ENCODE data around the gene SMPDL3B.

SMPDL3B gene

DNA sequence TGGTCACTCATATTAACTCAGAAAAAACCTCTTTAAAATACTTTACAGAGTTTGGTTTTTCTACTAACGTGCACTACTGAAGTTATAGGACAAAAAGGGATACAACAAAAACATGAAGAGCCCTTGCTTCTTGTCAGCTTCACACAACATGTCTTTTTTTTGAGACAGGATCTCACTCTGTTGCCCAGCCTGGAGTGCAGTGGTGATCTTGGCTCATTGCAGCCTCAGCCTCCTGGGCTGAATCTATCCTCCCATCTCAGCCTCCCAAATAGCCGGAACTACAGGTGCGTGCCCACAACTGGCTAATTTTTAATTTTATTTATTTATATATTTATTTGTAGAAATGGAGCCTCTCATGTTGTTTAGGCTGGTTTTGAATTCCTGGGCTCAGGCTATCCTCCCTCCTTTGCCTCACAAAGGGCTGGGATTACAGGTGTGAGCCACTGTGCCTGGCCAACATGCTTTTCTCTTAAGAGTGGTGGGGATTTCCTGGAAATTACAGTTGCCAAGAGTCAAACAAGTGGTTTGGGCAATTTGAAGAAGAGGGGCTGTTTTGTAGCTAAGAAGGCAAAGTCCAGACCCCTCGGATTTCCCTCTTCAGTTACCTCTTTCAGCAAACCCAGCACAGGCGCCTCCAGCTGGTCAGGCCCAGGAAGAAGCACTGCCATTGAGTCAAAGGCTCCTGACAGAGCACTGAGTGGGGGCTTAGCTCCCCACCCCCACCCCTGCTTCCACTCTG lies 6.4 kb upstream of the SMPDL3B start:
- TF ChIP-seq, protein P1, sequence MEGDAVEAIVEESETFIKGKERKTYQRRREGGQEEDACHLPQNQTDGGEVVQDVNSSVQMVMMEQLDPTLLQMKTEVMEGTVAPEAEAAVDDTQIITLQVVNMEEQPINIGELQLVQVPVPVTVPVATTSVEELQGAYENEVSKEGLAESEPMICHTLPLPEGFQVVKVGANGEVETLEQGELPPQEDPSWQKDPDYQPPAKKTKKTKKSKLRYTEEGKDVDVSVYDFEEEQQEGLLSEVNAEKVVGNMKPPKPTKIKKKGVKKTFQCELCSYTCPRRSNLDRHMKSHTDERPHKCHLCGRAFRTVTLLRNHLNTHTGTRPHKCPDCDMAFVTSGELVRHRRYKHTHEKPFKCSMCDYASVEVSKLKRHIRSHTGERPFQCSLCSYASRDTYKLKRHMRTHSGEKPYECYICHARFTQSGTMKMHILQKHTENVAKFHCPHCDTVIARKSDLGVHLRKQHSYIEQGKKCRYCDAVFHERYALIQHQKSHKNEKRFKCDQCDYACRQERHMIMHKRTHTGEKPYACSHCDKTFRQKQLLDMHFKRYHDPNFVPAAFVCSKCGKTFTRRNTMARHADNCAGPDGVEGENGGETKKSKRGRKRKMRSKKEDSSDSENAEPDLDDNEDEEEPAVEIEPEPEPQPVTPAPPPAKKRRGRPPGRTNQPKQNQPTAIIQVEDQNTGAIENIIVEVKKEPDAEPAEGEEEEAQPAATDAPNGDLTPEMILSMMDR (conservative IDR thresholded peaks at IDR 0.05): no peak
- TF ChIP-seq ZFX (IDR thresholded peaks at IDR 0.05): no peak
- H3K27ac ChIP-seq: no peak overlapping the region

DNA sequence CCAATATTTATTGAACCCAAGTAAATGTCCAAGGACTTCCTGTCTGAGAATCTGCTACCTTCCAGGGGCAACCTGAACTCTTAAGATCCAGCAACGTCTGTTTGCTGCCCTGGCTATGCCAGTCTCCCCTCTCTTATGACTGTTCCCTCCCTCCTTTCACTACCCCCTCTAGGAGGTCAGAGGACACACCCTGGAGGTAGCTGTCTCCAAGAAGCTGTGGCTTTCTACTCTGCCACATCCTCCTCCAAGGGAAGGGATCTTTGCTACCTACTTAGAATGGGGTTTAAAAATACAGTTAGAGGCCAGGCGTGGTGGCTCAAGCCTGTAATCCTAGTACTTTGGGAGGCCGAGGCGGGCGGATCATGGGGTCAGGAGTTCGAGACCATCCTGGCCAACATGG lies 3.6 kb upstream of the SMPDL3B start:
- no peak overlapping the region for H3K27ac ChIP-seq
- TF ChIP-seq, protein P1 (conservative IDR thresholded peaks at IDR 0.05): no peak
- TF ChIP-seq ZFX (IDR thresholded peaks at IDR 0.05): no peak

DNA sequence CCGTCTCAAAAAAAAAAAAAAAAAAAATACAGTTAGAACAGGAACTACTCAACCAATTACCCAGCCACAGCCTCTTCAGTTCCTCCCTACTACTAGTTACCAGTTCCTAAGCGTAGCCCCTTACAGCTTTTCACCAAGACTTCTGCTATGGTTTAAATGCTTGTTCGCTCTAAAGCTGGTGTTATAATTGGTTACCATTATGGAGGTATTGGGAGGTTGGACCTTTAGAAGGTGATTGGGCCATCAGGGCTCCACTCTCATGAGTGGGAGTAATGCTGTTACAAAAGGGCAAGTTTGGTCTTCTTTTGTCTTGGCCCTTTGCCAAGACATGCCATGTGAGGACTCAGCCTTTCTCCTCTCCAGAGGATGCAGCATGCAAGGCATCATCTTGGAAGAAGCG lies 3.0 kb upstream of the SMPDL3B start:
- TF ChIP-seq ZFX (IDR thresholded peaks at IDR 0.05): no peak
- TF ChIP-seq, protein P1 (conservative IDR thresholded peaks at IDR 0.05): no peak
- no peak overlapping the region for H3K27ac ChIP-seq

DNA sequence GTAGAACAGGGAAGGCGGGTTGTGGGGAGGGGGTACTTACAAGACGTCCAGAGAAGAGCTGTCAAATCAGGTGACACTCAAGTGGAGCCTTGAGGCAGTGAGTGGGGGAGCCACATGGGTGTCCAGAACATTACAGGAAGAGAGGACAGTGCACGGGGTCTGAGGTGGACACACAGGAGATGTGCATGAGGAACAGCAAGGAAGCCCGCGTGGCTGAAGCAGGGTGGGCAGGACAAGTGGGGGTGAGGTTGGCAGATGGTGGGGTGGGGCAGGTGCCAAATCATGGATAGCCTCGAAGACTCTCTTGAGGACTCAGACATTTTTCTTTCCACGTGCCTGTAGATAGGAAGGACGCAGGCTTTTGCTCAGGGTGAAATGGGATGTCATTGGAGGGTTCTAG lies 921 bp downstream of the SMPDL3B start:
- peak overlapping the region; percentile 77 for H3K27ac ChIP-seq
- TF ChIP-seq, protein P1 (conservative IDR thresholded peaks at IDR 0.05): no peak
- no peak for TF ChIP-seq ZFX (IDR thresholded peaks at IDR 0.05)

DNA sequence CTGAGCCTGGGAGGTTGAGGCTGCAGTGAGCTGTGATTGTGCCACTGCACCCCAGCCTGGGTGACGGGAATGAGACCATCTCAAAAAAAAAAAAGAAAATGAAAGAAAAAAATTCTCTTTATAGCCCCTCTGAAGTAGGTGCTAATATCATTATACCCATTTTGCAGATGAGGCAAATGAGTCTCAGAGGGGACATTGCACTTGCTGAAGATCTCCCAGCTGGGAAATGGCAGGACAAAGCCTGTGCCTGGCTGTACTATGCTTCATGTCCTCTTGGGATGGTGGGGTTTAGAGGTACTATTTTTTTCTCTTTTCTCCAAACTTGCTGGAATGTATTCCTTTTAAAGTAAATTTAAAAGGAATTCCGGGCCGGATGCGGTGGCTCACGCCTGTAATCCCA lies 1.6 kb downstream of the SMPDL3B start:
- H3K27ac ChIP-seq: no peak overlapping the region
- no peak for TF ChIP-seq ZFX (IDR thresholded peaks at IDR 0.05)
- TF ChIP-seq, protein P1 (conservative IDR thresholded peaks at IDR 0.05): no peak

DNA sequence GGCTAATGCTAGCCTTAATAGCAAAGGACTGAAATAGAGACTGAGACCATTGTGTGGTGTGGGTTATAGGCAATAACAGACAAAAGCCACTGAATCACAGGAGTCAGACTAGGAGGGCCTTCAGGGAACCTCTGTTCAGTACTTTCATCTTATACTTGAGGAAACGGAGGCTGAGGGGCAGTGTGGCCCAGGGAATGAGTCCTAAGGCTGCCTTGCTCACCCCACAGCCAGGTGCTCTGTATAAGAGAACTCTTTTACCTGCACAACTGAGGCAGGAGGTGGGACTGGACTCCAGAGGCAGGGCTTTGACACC lies 2.7 kb downstream of the SMPDL3B start:
- H3K27ac ChIP-seq: no peak overlapping the region
- TF ChIP-seq ZFX (IDR thresholded peaks at IDR 0.05): no peak
- TF ChIP-seq, protein P1 (conservative IDR thresholded peaks at IDR 0.05): no peak

DNA sequence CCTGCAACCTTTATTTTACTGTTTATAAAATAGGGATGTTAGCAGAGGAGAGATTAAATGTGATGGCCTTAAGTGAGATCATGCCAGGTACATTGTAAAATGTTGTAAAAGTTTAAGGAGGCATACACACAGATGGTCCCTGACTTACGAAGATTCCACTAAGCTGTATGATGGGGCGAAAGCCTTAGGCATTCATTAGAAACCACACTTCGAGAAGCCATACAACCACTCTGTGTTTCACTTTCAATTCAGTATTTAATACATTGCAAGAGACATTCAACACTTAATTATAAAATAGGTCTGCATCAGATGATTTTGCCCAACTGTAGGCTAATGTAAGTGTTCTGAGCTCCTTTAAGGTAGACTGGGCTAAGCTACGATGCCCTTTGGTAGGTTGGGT lies 3.7 kb downstream of the SMPDL3B start:
- TF ChIP-seq ZFX (IDR thresholded peaks at IDR 0.05): no peak
- TF ChIP-seq, protein P1 (conservative IDR thresholded peaks at IDR 0.05): no peak

More for the DNA sequence above, 3.7 kb downstream of the SMPDL3B start:
- no peak overlapping the region for H3K27ac ChIP-seq
